DND-41 (cell line): ENCODE measurements around the gene KANSL1.

ENCODE experiments used
- ATAC-seq: fragments of 200-7000 bp; cut with Tn5 transposase; 3 replicates; pipeline ENCODE4 v1.9.1; 2021; ENCODE audit warnings: low read depth; ENCODE audit not compliant: insufficient read depth
- DNase-seq: peaks from one replicate; pipeline ENCODE4 v3.0.0-alpha.2; 2020
- H2AFZ ChIP-seq: 2 replicates; pipeline ENCODE4 v1.6.0; 2012; ENCODE audit warnings: low read depth, low read length
- H3K27ac ChIP-seq: 2 replicates; pipeline ENCODE4 v1.5.1; 2012; ENCODE audit warnings: low read length, inconsistent platforms
- H3K27me3 ChIP-seq: fragments of 200-600 bp; sonication (generic); 2 replicates; pipeline ENCODE4 v1.6.0; 2012; ENCODE audit warnings: low read length, mild to moderate bottlenecking, inconsistent platforms; ENCODE audit not compliant: insufficient read depth, poor library complexity
- H3K36me3 ChIP-seq: 2 replicates; pipeline ENCODE4 v1.5.1; 2012; ENCODE audit warnings: low read length, inconsistent platforms; ENCODE audit not compliant: insufficient read depth
- H3K4me1 ChIP-seq: 2 replicates; pipeline ENCODE4 v1.5.1; 2012; ENCODE audit warnings: mild to moderate bottlenecking, low read length; ENCODE audit not compliant: insufficient read depth
- H3K4me2 ChIP-seq: 2 replicates; pipeline ENCODE4 v1.6.0; 2012; ENCODE audit warnings: mild to moderate bottlenecking, moderate library complexity, low read length, inconsistent platforms; ENCODE audit not compliant: insufficient read depth
- H3K4me3 ChIP-seq, 2 experiments: fragments of 200-600 bp in 1 of 2; shearing (Covaris generic) in 1 of 2; 2 replicates each; pipeline ENCODE4 v1.5.1; 2012 to 2016; ENCODE audit warnings: inconsistent platforms in 2 of 2, low read length in 2 of 2, mild to moderate bottlenecking in 2 of 2, low read depth in 1 of 2, moderate library complexity in 1 of 2
- H3K79me2 ChIP-seq: 2 replicates; pipeline ENCODE4 v1.6.0; 2012; ENCODE audit warnings: low read length, inconsistent platforms; ENCODE audit not compliant: insufficient read depth
- H3K9ac ChIP-seq: 2 replicates; pipeline ENCODE4 v1.6.0; 2012; ENCODE audit warnings: low read depth, mild to moderate bottlenecking, inconsistent platforms, low read length, moderate library complexity
- H3K9me3 ChIP-seq: 2 replicates; pipeline ENCODE4 v1.5.1; 2012; ENCODE audit warnings: low read length, moderate library complexity, mild to moderate bottlenecking, inconsistent platforms; ENCODE audit not compliant: insufficient read depth, severe bottlenecking
- H4K20me1 ChIP-seq: 2 replicates; pipeline ENCODE4 v1.6.0; 2012; ENCODE audit warnings: low read length; ENCODE audit not compliant: insufficient read depth
- CTCF ChIP-seq: IDR thresholded peaks from 2 replicates; pipeline ENCODE4 v1.5.1; 2012; ENCODE audit warnings: borderline replicate concordance, low read length, moderate library complexity, mild to moderate bottlenecking; ENCODE audit not compliant: poor library complexity, severe bottlenecking; ENCODE audit errors: extremely low read depth
- EZH2 ChIP-seq: IDR thresholded peaks from 3 replicates; pipeline ENCODE4 v1.6.1; 2012; ENCODE audit warnings: borderline replicate concordance, low read depth, mild to moderate bottlenecking, moderate library complexity, low read length, inconsistent platforms; ENCODE audit not compliant: severe bottlenecking

The KANSL1 gene

GRCh38 chr17:46193626-46194392, 580 bp upstream of the KANSL1 start:
- H3K27ac ChIP-seq: peak overlapping the region; percentile 95
- H3K27me3 ChIP-seq: no peaks in the 10 kb centered on the region
- peak overlapping the region; percentile 67 for H3K4me2 ChIP-seq
- H3K4me3 ChIP-seq: peak overlapping the region; percentile 52 to 72; a peak in 3 of 4 replicates
- DNase-seq (peak; percentile 94), ATAC-seq (peak; percentile 87)
- peaks cover 63% of the 10 kb centered on the region for H3K4me1 ChIP-seq
- no peaks in the 10 kb centered on the region for H3K36me3 ChIP-seq
- no peaks in the 10 kb centered on the region for H3K9me3 ChIP-seq
- peak overlapping the region; percentile 93 for H3K9ac ChIP-seq
- peak overlapping the region; percentile 88 for H2AFZ ChIP-seq
- peaks cover 31% of the 10 kb centered on the region for H4K20me1 ChIP-seq
- TF ChIP-seq CTCF: no peak
- no peak for TF ChIP-seq EZH2
- H3K79me2 ChIP-seq: peaks cover 82% of the 10 kb centered on the region

DNA sequence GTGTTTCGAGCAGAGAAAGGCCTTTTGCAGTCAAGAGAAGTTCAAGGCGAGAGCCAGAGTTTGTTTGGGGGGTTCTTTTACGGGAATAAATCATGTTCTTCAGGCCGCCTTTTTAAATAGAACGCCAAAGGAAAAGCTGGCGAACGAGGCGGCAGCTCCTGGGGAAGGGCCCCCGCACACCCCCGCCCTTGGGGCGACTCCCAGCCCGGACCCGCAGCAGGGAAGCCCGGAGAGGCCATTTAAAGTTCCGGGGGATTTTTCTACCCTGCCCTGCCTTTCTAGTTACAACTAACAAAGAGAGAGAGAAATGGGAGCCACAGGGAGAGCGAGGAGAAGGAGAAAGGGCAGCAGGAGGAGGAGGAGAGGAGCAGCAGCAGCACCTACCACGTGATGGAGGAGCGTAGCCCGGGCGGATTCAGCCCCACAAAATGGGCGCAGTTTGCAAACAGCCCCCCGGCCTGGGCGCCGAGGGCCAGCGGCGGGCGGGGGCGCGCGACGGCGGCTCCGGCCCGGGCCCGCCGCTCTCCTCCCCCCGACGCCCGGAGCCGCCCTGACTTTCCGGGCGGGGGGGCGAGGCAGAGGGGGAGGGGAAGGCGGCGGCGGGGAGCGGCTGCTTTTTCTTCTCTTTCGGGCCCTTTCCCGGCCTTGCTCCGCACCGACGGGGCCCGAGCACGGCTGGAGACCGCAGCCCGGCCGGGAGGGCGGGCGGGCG, 634 bp downstream of the KANSL1 start:
- no peaks in the 10 kb centered on the region for H3K9me3 ChIP-seq
- H3K27ac ChIP-seq: peak overlapping the region; percentile 93
- H3K4me1 ChIP-seq: peaks cover 72% of the 10 kb centered on the region
- DNase-seq: peak; percentile 77
- H3K9ac ChIP-seq: peak overlapping the region; percentile 93
- peak; percentile 20 for ATAC-seq
- no peaks in the 10 kb centered on the region for H3K27me3 ChIP-seq
- H3K4me3 ChIP-seq: peak overlapping the region; percentile 72 to 83
- H2AFZ ChIP-seq: peak overlapping the region; percentile 46
- no peak for TF ChIP-seq EZH2
- TF ChIP-seq CTCF: no peak
- peak overlapping the region; percentile 88 for H3K4me2 ChIP-seq
- peaks cover 82% of the 10 kb centered on the region for H3K79me2 ChIP-seq
- peaks cover 42% of the 10 kb centered on the region for H4K20me1 ChIP-seq
- H3K36me3 ChIP-seq: no peaks in the 10 kb centered on the region

GRCh38 chr17:46192189-46192438, 1.1 kb downstream of the KANSL1 start:
- Histone ChIP-seq H3K9ac (peak overlapping the region; percentile 93), H2AFZ (peak overlapping the region; percentile 46), H3K79me2 (peaks cover 82% of the 10 kb centered on the region), H3K36me3 (no peaks in the 10 kb centered on the region), H3K27ac (peak overlapping the region; percentile 93), H3K4me3 (peak overlapping the region; percentile 72 to 83), H3K27me3 (no peaks in the 10 kb centered on the region), H3K4me1 (peaks cover 72% of the 10 kb centered on the region), H3K9me3 (no peaks in the 10 kb centered on the region), H4K20me1 (peaks cover 46% of the 10 kb centered on the region), H3K4me2 (peak overlapping the region; percentile 88)
- no peak for TF ChIP-seq CTCF
- no peak for TF ChIP-seq EZH2
- DNase-seq (no peak), ATAC-seq (no peak)
